SKM-1 (cell line): ENCODE measurements around the gene GALNT10.
A peak's percentile ranks its signal among the peaks of the same experiment; 100 is the strongest.
"Not testable (repeated sequence)": the region's sequence is repeated elsewhere in the genome, so short reads cannot be mapped to it uniquely, and the experiment has no call there.

ENCODE experiments used
- DNase-seq: peaks from one replicate; lab custom pipeline; 2025; ENCODE audit not compliant: unreplicated experiment; lab: John Stamatoyannopoulos, UW

GALNT10 gene, protein sequence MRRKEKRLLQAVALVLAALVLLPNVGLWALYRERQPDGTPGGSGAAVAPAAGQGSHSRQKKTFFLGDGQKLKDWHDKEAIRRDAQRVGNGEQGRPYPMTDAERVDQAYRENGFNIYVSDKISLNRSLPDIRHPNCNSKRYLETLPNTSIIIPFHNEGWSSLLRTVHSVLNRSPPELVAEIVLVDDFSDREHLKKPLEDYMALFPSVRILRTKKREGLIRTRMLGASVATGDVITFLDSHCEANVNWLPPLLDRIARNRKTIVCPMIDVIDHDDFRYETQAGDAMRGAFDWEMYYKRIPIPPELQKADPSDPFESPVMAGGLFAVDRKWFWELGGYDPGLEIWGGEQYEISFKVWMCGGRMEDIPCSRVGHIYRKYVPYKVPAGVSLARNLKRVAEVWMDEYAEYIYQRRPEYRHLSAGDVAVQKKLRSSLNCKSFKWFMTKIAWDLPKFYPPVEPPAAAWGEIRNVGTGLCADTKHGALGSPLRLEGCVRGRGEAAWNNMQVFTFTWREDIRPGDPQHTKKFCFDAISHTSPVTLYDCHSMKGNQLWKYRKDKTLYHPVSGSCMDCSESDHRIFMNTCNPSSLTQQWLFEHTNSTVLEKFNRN

DNA sequence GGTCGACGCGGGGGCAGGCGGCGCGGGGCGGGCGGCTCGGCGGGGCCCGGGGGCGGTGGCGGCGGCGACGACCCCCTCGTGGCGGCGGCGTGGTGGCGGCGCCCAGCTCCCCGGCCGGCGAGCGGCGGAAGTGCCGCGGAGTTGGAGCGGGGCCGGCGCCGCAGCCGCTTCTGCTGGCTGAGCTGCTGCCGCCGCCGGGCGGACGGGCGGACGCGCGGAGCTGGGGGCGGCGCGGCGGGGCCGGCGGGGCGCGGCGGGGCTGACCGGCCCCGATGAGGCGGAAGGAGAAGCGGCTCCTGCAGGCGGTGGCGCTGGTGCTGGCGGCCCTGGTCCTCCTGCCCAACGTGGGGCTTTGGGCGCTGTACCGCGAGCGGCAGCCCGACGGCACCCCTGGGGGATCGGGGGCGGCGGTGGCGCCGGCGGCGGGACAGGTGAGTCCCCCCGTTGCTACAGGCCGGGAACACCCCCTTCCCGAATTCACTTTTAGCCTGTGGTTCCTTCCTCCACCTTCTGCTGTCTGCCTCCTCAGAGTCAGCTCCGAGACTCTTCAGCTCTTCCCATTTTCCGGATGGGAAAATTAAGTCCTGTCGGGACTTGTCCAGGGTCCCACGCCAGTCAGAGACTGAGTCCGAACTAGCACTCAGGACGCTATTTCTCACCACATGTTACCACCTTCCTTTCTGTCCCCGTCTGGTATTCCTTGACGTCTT, at the start of gene GALNT10:
Gene GALNT10, plus strand, starts transcription at position 139 of the 710 bp plus-strand sequence. Its CDS starts 134 bp downstream, at position 273.
- DNase-seq, result peak; percentile 14

DNA sequence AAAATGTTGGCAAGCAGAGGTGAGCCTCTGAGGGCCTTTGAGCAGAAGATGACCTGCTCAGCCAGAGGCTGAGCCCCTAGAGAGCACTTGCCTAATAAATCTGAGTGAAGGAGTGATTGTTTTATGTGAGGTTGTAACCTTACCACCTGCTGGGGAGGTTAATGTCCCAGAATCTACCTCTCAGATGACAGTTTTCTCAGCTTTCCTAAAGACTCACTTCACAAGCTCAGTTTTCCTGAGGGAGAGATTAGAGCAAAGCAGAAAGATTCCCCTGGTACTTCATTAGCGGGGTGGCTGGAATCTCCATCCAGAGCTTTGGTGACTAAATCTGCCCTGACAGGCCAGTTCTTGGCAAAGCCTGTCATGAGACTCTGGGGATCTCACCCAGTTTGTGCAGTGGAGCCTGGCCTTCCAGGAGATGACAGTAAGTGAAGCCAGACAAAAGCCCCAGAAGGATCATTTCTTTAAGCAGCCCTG, 48.8 kb upstream of the GALNT10 start:
- no peak for DNase-seq

- no peak for DNase-seq
These were observed 47.3 kb upstream of the GALNT10 start for GRCh38 chr5:154143211-154143641.

DNA sequence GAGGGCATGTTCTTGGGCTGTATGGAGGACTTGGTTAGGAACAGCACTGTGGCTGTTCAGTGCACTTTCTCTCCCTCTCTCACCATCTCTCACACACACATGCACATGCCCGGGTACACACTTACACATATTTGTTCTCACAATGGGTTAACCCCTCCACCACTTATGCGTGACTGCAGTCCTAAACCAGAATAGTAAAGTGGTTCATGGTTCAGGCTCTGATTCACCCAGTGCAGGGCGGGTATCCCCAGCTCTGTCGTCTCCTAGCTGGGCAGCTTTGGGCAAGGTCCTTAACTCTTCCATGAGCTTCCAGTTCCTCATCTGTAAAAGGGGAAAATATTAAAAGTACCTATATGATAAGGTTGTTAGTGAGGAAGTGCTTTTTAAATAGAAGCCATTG, 45.3 kb upstream of the GALNT10 start:
- no peak for DNase-seq

- DNase-seq, result no peak
These were observed 44.1 kb upstream of the GALNT10 start for GRCh38 chr5:154146409-154146808.

GRCh38 chr5:154147666-154148065, 42.9 kb upstream of the GALNT10 start:
- no peak for DNase-seq

- DNase-seq, result not testable (repeated sequence)
These were observed 40.1 kb upstream of the GALNT10 start for GRCh38 chr5:154150471-154150870.

DNA sequence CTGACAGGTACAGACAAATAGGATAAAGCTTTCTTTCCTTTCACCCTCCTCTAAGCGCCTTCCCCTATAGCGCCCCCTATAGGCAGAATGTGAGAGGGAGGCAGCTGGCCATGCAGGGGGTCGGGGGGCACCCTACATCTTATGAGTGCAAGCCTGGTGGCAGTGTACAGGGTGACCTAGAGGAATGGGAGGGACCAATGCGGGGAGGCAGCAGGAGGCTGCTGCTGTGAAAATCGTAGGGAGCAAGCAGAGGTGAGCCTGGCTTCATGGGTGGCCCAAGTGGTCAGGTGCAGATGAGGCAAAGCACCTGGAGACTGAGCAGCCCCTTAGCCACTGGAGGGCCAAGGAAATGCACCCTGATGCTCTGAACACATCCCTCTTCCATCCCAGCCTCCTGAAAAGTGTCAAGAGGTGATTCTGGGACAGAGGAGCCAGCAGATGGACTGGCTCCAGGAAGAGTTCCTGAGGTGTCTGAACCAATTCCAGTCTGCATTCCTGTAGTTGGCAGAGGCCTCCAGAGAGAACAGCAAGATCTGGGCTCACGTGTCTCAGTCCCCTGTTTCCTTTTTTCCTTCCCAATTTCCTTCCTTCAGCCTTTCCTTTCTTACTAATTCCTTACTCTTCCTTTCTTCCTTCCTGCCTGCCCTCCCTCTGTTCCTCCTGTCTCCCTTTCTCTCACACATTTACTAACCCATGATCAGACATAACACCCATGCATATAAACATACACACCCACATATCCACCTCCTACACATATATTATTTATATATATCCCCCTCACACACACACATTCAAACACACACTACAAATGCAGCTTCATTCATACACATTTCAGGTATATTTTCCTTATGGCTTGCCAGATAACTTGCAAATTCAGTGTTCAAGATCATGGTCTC, 32.8 kb upstream of the GALNT10 start:
- DNase-seq, result no peak

GRCh38 chr5:154158379-154158737, 32.2 kb upstream of the GALNT10 start:
- no peak for DNase-seq

- DNase-seq, result no peak
These were observed 31.2 kb upstream of the GALNT10 start for GRCh38 chr5:154159343-154159742.

DNA sequence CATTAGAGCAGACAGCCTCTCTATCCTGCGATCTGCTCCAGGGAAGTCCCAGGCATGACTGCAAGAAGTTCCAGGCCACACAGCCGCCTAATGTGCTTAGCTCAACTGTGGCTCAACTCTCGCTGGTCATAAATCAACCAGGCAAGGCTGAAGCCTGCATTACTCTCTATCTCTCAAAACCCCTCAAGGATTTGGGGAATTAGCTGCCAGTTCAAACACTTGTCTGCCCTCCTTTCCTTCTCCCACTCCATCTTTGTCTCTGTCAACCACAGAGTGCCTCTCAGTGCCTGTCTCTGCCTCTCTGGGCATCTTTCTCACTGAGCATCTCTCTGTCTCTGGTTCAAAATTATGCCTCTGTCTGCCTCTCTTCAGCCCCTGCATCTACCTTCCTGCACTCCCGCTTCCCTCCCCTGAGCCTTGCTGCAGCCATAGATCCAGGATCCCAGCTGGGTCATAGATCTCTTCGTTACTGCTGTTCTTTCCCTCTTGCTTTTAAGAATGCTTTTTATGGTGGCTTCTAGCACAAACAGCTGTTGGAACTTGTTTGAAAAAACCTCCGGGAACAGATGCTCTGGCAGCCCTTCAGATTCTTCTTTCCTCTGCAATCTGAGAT, 27.9 kb upstream of the GALNT10 start:
- DNase-seq, result no peak

- DNase-seq, result no peak
These were observed 26.9 kb upstream of the GALNT10 start for GRCh38 chr5:154163327-154164248.

- no peak for DNase-seq
These were observed 26.3 kb upstream of the GALNT10 start for GRCh38 chr5:154164249-154164581.

GRCh38 chr5:154165886-154166285, 24.6 kb upstream of the GALNT10 start:
- DNase-seq, result no peak

GRCh38 chr5:154166901-154167791, 23.4 kb upstream of the GALNT10 start:
- no peak for DNase-seq

DNA sequence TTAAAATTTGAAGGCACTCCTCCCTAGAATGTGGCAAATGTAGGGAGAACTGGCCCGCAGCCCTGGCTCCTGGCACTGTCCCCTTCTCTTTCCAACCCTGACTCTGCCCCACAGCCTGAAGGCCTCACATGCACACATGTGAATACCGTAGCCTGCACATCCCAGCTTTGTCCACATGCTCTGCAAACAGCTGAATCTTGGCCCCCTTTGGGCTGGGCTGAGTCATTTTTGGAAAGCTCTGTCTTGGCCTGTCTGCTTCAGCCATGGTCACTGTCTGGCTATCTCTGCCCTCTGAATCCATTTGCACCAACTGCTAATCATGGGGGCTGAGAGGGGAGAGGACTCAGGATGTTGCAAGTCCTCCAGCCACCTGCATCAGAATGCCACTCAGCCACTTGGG, 22.1 kb upstream of the GALNT10 start:
- DNase-seq, result no peak

DNA sequence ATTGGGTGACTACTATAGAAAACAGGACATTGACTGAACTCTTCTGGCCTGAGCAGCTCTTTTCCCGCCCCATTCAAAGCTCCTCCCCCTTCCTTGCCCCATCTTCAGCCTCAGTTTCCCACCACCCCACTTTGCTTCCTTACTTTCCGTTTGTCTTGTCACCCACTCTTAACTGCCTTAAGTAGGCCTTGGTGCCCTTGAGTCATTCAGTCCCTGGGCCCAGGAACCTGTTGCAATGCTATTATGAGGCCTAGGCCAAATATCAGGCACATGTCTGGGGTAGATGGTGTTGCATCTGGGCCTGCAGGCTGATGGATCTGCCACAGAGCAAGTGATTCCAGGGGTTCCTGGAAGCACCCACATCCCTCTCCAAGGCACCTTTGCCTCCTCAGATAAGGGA, 17.7 kb upstream of the GALNT10 start:
- DNase-seq, result no peak

- DNase-seq, result no peak
These were observed 16.4 kb upstream of the GALNT10 start for GRCh38 chr5:154174091-154174490.
